ENCODE results near the gene FBRSL1. TPM values are rescaled to one million over a fixed set of nuclear protein-coding genes. Genes with fewer than 3 reads are reported as not detected.

FBRSL1 gene
- total RNA-seq, 1 experiment from 2014 or later = 119 TPM

GRCh38 chr12:132544080-132544397, 54.1 kb downstream of the FBRSL1 start:
- peaks cover 17% of the 10 kb centered on the region for H3K4me1 Mint-ChIP-seq (ENCODE audit: low read depth, unreplicated experiment)
- H3K27ac Mint-ChIP-seq (ENCODE audit: unreplicated experiment) = no peak overlapping the region
- no TSS peak for BruUV-seq (replicated peaks)
- H3K27me3 Mint-ChIP-seq (ENCODE audit: unreplicated experiment) = peaks cover 24% of the 10 kb centered on the region
- H3K9me3 Mint-ChIP-seq (ENCODE audit: low read depth, unreplicated experiment) = no peaks in the 10 kb centered on the region
- intact Hi-C loops (cut with micrococcal nuclease; ENCODE audit: unreplicated experiment) = no loop called here
- no peak overlapping the region for H3K4me3 Mint-ChIP-seq (ENCODE audit: low read depth, unreplicated experiment)
- H3K36me3 Mint-ChIP-seq (ENCODE audit: insufficient read depth, unreplicated experiment) = no peaks in the 10 kb centered on the region
- DNase-seq = no peak
- CTCF ChIA-PET = no interaction called here
- no peak for TF ChIP-seq CTCF (IDR thresholded peaks at IDR 0.05; ENCODE audit: unreplicated experiment)

- intact Hi-C loops (cut with micrococcal nuclease; ENCODE audit: unreplicated experiment) = no loop called here
- Mint-ChIP-seq H3K36me3 (ENCODE audit: insufficient read depth, unreplicated experiment) (no peaks in the 10 kb centered on the region), H3K4me3 (ENCODE audit: low read depth, unreplicated experiment) (no peak overlapping the region), H3K27ac (ENCODE audit: unreplicated experiment) (no peak overlapping the region), H3K27me3 (ENCODE audit: unreplicated experiment) (peaks cover 24% of the 10 kb centered on the region), H3K4me1 (ENCODE audit: low read depth, unreplicated experiment) (peaks cover 17% of the 10 kb centered on the region), H3K9me3 (ENCODE audit: low read depth, unreplicated experiment) (no peaks in the 10 kb centered on the region)
- no peak for TF ChIP-seq CTCF (IDR thresholded peaks at IDR 0.05; ENCODE audit: unreplicated experiment)
- BruUV-seq (replicated peaks) = no TSS peak
- CTCF ChIA-PET = no interaction called here
- no peak for DNase-seq
Measured at GRCh38 chr12:132544498-132544897, 54.5 kb downstream of the FBRSL1 start.

GRCh38 chr12:132545164-132545953, 55.4 kb downstream of the FBRSL1 start:
- CTCF ChIA-PET = interaction anchor here (0.6 kb wide), 1 partner anchor 663 kb away, joined by 3 read pairs; no protein-coding TSS in a partner anchor
- Mint-ChIP-seq H3K27me3 (ENCODE audit: unreplicated experiment) (peaks cover 24% of the 10 kb centered on the region), H3K36me3 (ENCODE audit: insufficient read depth, unreplicated experiment) (no peaks in the 10 kb centered on the region), H3K9me3 (ENCODE audit: low read depth, unreplicated experiment) (no peaks in the 10 kb centered on the region), H3K27ac (ENCODE audit: unreplicated experiment) (no peak overlapping the region), H3K4me3 (ENCODE audit: low read depth, unreplicated experiment) (no peak overlapping the region), H3K4me1 (ENCODE audit: low read depth, unreplicated experiment) (peaks cover 17% of the 10 kb centered on the region)
- TF ChIP-seq CTCF (IDR thresholded peaks at IDR 0.05; ENCODE audit: unreplicated experiment) = no peak
- BruUV-seq (replicated peaks) = no TSS peak
- intact Hi-C loops (cut with micrococcal nuclease; ENCODE audit: unreplicated experiment) = no loop called here
- no peak for DNase-seq

GRCh38 chr12:132545955-132546354, 56.0 kb downstream of the FBRSL1 start:
- no peaks in the 10 kb centered on the region for H3K9me3 Mint-ChIP-seq (ENCODE audit: low read depth, unreplicated experiment)
- peaks cover 17% of the 10 kb centered on the region for H3K4me1 Mint-ChIP-seq (ENCODE audit: low read depth, unreplicated experiment)
- BruUV-seq (replicated peaks) = no TSS peak
- no peak for DNase-seq
- peaks cover 24% of the 10 kb centered on the region for H3K27me3 Mint-ChIP-seq (ENCODE audit: unreplicated experiment)
- no peak for TF ChIP-seq CTCF (IDR thresholded peaks at IDR 0.05; ENCODE audit: unreplicated experiment)
- no peak overlapping the region for H3K27ac Mint-ChIP-seq (ENCODE audit: unreplicated experiment)
- CTCF ChIA-PET = no interaction called here
- H3K36me3 Mint-ChIP-seq (ENCODE audit: insufficient read depth, unreplicated experiment) = no peaks in the 10 kb centered on the region
- no peak overlapping the region for H3K4me3 Mint-ChIP-seq (ENCODE audit: low read depth, unreplicated experiment)
- intact Hi-C loops (cut with micrococcal nuclease; ENCODE audit: unreplicated experiment) = no loop called here
